Mesendoderm (in vitro differentiated cells): ENCODE results near the gene TMEM92.
"Not testable (repeated sequence)": the region's sequence is repeated elsewhere in the genome, so short reads cannot be mapped to it uniquely, and the experiment has no call there.

Experiments
- DNase-seq: peaks from one replicate; pipeline ENCODE4 v3.0.0; 2013
- H2AK5ac ChIP-seq: 2 replicates; pipeline ENCODE4 v1.6.1; 2013; ENCODE audit warnings: low read length, inconsistent platforms
- H2BK120ac ChIP-seq: 2 replicates; pipeline ENCODE4 v1.6.1; 2013; ENCODE audit warnings: low read depth, mild to moderate bottlenecking, low read length, moderate library complexity, mixed read lengths
- H2BK15ac ChIP-seq: replicated peaks from 2 replicates; pipeline ENCODE4 v1.6.1; 2013; ENCODE audit warnings: low read depth, mild to moderate bottlenecking, moderate library complexity
- H2BK5ac ChIP-seq: 2 replicates; pipeline ENCODE4 v1.6.1; 2013; ENCODE audit warnings: low read length, inconsistent platforms
- H3K18ac ChIP-seq: 2 replicates; pipeline ENCODE4 v1.6.1; 2013; ENCODE audit warnings: mild to moderate bottlenecking, low read length, mixed read lengths
- H3K23ac ChIP-seq: one replicate; pipeline ENCODE4 v1.6.1; 2013; ENCODE audit warnings: low read length
- H3K27ac ChIP-seq: 2 replicates; pipeline ENCODE4 v1.5.1; 2013; ENCODE audit warnings: low read depth, mild to moderate bottlenecking, inconsistent platforms, low read length, moderate library complexity
- H3K27me3 ChIP-seq: 2 replicates; pipeline ENCODE4 v1.6.1; 2013; ENCODE audit warnings: low read length, control low read depth, mild to moderate bottlenecking, inconsistent platforms; ENCODE audit not compliant: insufficient read depth, poor library complexity
- H3K36me3 ChIP-seq: 2 replicates; pipeline ENCODE4 v1.6.1; 2013; ENCODE audit warnings: low read length, inconsistent platforms; ENCODE audit not compliant: control insufficient read depth, insufficient read depth
- H3K4ac ChIP-seq: one replicate; pipeline ENCODE4 v1.6.1; 2013; ENCODE audit warnings: low read depth, mild to moderate bottlenecking, low read length, moderate library complexity
- H3K4me1 ChIP-seq: 2 replicates; pipeline ENCODE4 v1.6.1; 2013; ENCODE audit warnings: low read depth, low read length, inconsistent platforms; ENCODE audit not compliant: control insufficient read depth
- H3K4me2 ChIP-seq: 2 replicates; pipeline ENCODE4 v1.6.1; 2013; ENCODE audit warnings: low read length
- H3K4me3 ChIP-seq: 2 replicates; pipeline ENCODE4 v1.5.1; 2013; ENCODE audit warnings: mild to moderate bottlenecking, low read length
- H3K56ac ChIP-seq: one replicate; pipeline ENCODE4 v1.6.1; 2013; ENCODE audit warnings: low read length
- H3K79me1 ChIP-seq: 2 replicates; pipeline ENCODE4 v1.6.1; 2013; ENCODE audit warnings: low read length, inconsistent platforms
- H3K79me2 ChIP-seq: 2 replicates; pipeline ENCODE4 v1.6.1; 2013; ENCODE audit warnings: mild to moderate bottlenecking, low read length; ENCODE audit not compliant: control insufficient read depth, insufficient read depth
- H3K9ac ChIP-seq: 2 replicates; pipeline ENCODE4 v1.6.1; 2013; ENCODE audit warnings: low read length, inconsistent platforms
- H4K5ac ChIP-seq: one replicate; pipeline ENCODE4 v1.6.1; 2013; ENCODE audit warnings: low read length
- H4K8ac ChIP-seq: one replicate; pipeline ENCODE4 v1.6.1; 2013; ENCODE audit warnings: low read depth, mild to moderate bottlenecking, control low read depth, low read length, moderate library complexity
- WGBS: extraction: QIAGEN DNeasy Blood & Tissue Kit; methylation state at CpG from one replicate; pipeline ENCODE4 v1.1.7; 2013; ENCODE audit warnings: low lambda C conversion rate, missing lambda C conversion rate; ENCODE audit not compliant: insufficient coverage; ENCODE audit errors: extremely low coverage; 5-methylcytosine and 5-hydroxymethylcytosine counted together

The TMEM92 gene

GRCh38 chr17:50268743-50269275, 5.5 kb upstream of the TMEM92 start:
- no CpG with 5 or more reads among the region's 7 CpGs for WGBS
- no peak for DNase-seq
- H2AK5ac ChIP-seq: no peak overlapping the region

DNA sequence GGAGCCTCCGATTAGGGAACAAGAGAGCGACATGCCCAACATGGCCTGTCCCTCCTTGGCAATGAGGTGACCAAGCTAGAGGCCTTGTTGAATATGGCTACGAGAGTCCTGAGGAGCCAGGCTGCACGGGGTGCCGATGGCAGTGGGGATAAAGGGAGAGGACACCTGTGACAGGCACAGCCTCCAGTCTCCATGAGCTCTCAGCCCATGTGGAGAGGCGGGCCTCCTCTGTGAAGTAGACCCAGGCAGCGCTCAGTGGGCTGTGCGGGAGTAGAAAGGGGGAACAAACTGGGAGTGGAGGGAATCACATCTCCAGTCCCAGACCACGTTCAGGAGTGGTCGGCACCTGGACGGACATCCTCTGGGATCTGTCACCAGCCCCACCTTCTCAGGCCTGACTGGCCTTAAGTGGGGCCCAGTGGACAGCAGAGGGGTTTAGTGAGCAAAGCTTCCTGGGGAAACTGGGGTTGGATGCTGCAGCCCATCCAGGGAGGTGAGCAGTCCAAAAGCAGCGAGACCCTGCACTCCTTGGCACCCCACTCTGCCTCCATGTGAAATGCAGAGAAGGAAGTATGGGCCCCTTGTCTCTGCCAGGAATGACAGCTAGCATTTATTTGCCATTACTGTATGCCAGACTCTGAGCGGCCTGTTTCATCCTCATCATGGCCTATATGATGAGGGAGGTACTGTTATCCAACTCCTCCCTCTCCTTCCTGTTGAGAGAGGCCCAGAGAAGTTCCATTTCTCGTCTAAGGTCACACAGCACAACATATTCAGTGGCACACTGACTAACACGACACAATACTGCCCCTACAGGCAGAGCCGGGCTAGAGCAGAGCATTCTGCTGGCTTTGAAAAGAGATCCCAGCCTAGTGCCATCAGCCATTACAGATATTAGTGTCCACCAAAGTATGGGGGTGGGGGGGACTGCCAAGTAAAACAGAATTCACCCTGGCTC, 4.5 kb upstream of the TMEM92 start:
- no peak overlapping the region for H2BK120ac ChIP-seq
- no peaks in the 10 kb centered on the region for H3K27me3 ChIP-seq
- no peak overlapping the region for H4K5ac ChIP-seq
- H3K4ac ChIP-seq: no peak overlapping the region
- H3K4me2 ChIP-seq: no peak overlapping the region
- H2BK5ac ChIP-seq: no peak overlapping the region
- no peak overlapping the region for H4K8ac ChIP-seq
- no peak overlapping the region for H3K9ac ChIP-seq
- no peaks in the 10 kb centered on the region for H3K79me1 ChIP-seq
- no peak overlapping the region for H3K56ac ChIP-seq
- peak; percentile 82 for DNase-seq
- H3K18ac ChIP-seq: no peak overlapping the region
- H2AK5ac ChIP-seq: no peak overlapping the region
- no peak overlapping the region for H2BK15ac ChIP-seq
- H3K23ac ChIP-seq: no peak overlapping the region
- H3K36me3 ChIP-seq: no peaks in the 10 kb centered on the region
- H3K79me2 ChIP-seq: no peaks in the 10 kb centered on the region
- no peak overlapping the region for H3K4me3 ChIP-seq
- H3K27ac ChIP-seq: no peak overlapping the region
- peaks cover 3% of the 10 kb centered on the region for H3K4me1 ChIP-seq
- no CpG with 5 or more reads among the region's 16 CpGs for WGBS

More at GRCh38 chr17:50268743-50269275, 5.5 kb upstream of the TMEM92 start:
- Histone ChIP-seq H3K9ac (no peak overlapping the region), H3K23ac (no peak overlapping the region), H3K27me3 (no peaks in the 10 kb centered on the region), H3K4me1 (peaks cover 2% of the 10 kb centered on the region), H2BK120ac (no peak overlapping the region), H3K4me2 (no peak overlapping the region), H4K8ac (no peak overlapping the region), H3K56ac (no peak overlapping the region), H3K79me1 (no peaks in the 10 kb centered on the region), H3K18ac (no peak overlapping the region), H3K27ac (no peak overlapping the region), H3K4ac (no peak overlapping the region), H3K36me3 (no peaks in the 10 kb centered on the region), H3K79me2 (no peaks in the 10 kb centered on the region), H3K4me3 (no peak overlapping the region), H2BK15ac (no peak overlapping the region), H4K5ac (no peak overlapping the region), H2BK5ac (no peak overlapping the region)

DNA sequence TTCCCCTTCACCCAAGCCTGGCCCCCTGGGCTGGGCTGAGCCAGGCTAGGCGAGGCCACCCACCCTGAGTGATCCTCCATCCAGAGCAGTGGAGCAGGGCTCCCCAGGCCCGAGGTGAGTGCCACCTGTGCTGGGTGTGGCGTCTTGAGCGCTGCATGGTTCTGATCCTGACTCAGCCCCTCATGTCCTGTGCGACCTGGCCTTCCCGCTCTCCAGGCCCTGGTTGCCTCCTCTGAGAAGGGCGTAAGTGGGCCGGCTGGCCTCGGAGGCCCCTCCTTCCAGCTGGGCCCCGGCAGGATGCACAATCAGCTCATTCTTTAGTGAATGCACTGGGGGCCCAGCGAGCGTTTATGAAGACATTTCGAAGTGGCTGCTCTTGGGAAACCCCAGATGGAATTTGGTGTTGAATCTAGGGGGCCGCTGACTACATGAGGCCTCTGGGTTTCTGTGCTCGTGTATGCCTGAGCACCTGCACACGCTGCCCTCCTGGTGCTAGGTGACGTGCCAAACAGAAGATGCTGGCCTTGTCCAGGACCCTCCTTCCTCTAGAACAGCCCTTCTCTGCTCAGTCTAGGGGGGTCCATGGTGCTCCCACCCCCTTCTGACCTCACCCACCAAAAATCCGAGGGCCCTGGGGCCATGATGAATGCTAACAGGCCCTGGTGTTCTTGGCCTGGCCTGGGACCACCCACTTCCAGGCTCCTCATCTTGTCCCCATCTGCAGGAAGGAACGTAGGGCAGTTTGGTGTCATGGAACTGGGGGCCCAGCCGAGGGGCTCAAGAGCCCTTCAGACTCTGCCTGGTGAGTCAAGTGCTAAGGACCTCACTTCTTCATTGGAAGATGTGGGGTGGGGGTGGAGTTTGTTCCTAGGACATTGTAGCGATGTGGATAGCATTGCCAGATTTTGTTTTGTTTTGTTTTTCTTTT, 3.6 kb upstream of the TMEM92 start:
- no peak for DNase-seq
- Histone ChIP-seq H3K4me3 (no peak overlapping the region), H3K4me2 (no peak overlapping the region), H2BK15ac (no peak overlapping the region), H4K8ac (no peak overlapping the region), H3K18ac (no peak overlapping the region), H3K4ac (no peak overlapping the region), H3K56ac (no peak overlapping the region), H3K79me2 (no peaks in the 10 kb centered on the region), H3K9ac (no peak overlapping the region), H3K4me1 (peaks cover 7% of the 10 kb centered on the region), H2BK5ac (no peak overlapping the region), H3K27me3 (no peaks in the 10 kb centered on the region), H3K23ac (no peak overlapping the region), H2AK5ac (no peak overlapping the region), H4K5ac (no peak overlapping the region), H3K27ac (no peak overlapping the region), H3K79me1 (no peaks in the 10 kb centered on the region), H2BK120ac (no peak overlapping the region), H3K36me3 (no peaks in the 10 kb centered on the region)
- no CpG with 5 or more reads among the region's 21 CpGs for WGBS

GRCh38 chr17:50271363-50271750, 2.9 kb upstream of the TMEM92 start:
- H2AK5ac ChIP-seq, H3K36me3 ChIP-seq, H3K9ac ChIP-seq, H3K18ac ChIP-seq, H3K4me2 ChIP-seq, H3K27me3 ChIP-seq, H3K56ac ChIP-seq, H3K27ac ChIP-seq, H3K23ac ChIP-seq, H2BK5ac ChIP-seq, DNase-seq, H3K79me1 ChIP-seq, H2BK120ac ChIP-seq, H3K4ac ChIP-seq, H3K4me1 ChIP-seq, H2BK15ac ChIP-seq, H3K4me3 ChIP-seq, H4K8ac ChIP-seq, H4K5ac ChIP-seq, H3K79me2 ChIP-seq: not testable (repeated sequence)
- WGBS: no CpG with 5 or more reads among the region's 4 CpGs

- Histone ChIP-seq H3K36me3 (no peaks in the 10 kb centered on the region), H2AK5ac (no peak overlapping the region), H3K79me1 (no peaks in the 10 kb centered on the region), H2BK120ac (no peak overlapping the region), H3K56ac (peak overlapping the region; percentile 35), H3K4me3 (no peak overlapping the region), H3K23ac (no peak overlapping the region), H2BK5ac (no peak overlapping the region), H3K79me2 (no peaks in the 10 kb centered on the region), H4K8ac (no peak overlapping the region), H4K5ac (no peak overlapping the region), H3K9ac (no peak overlapping the region), H3K27me3 (no peaks in the 10 kb centered on the region), H3K4me1 (peaks cover 15% of the 10 kb centered on the region), H3K27ac (no peak overlapping the region), H3K18ac (no peak overlapping the region), H2BK15ac (no peak overlapping the region), H3K4ac (no peak overlapping the region), H3K4me2 (no peak overlapping the region)
- DNase-seq: no peak
- no CpG with 5 or more reads among the region's 7 CpGs for WGBS
Measured at GRCh38 chr17:50272246-50272645, 2.0 kb upstream of the TMEM92 start.
